T1000 (cell line): ENCODE data around the gene IFNA10.
"Not testable (repeated sequence)": the region's sequence is repeated elsewhere in the genome, so short reads cannot be mapped to it uniquely, and the experiment has no call there.

ENCODE experiments used
- DNase-seq: peaks from one replicate; lab custom pipeline; 2025; ENCODE audit warnings: mixed read lengths; lab: John Stamatoyannopoulos, UW

IFNA10 gene

GRCh38 chr9:21207043-21207442 is at the start of gene IFNA10:
Gene IFNA10, minus strand, starts transcription at chr9:21207143. Its CDS starts 46 bp downstream, at chr9:21207097.
- DNase-seq: not testable (repeated sequence)

GRCh38 chr9:21255538-21256212 is 48.7 kb upstream of the IFNA10 start:
- DNase-seq: no peak

DNA sequence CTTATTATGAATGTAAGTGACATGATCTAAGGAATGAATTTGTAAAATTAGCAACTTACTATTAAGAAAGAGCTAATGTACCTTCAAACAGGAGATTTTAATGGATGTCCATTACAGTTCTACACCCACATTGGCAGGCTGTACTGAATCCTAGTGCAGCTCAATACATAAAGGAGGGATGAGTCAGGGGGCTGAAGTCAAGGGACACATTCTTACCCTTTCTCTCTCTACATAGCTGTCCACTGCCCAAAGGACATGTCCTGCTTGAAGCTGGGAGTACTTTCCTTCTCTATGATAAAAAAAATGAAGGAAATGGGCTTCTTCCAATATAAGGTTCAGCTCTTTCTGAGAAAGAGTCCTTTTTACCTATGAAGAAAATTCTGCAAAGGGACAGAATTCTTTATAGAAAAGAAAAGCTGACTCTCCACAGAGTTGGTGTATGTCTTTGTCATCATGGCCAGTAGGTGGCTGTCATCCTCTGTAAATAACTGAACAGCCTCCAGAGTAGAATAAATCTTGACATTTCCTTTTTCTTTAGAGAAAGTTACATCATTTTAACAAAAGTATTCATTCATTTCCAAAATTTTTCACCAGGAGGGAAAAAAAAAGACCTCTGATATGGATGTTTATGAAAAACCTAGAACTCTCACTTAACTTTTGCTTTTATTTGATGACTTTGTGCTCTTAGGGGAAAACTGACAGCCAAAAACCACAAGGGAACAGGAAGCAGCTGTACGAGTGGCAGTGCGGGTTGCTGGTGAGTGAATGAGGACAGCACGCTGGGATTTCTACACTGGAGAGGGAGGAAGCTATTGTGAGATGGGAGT is 46.0 kb upstream of the IFNA10 start:
- no peak for DNase-seq

- DNase-seq: no peak
Measured at GRCh38 chr9:21251638-21252037, 44.7 kb upstream of the IFNA10 start.

DNA sequence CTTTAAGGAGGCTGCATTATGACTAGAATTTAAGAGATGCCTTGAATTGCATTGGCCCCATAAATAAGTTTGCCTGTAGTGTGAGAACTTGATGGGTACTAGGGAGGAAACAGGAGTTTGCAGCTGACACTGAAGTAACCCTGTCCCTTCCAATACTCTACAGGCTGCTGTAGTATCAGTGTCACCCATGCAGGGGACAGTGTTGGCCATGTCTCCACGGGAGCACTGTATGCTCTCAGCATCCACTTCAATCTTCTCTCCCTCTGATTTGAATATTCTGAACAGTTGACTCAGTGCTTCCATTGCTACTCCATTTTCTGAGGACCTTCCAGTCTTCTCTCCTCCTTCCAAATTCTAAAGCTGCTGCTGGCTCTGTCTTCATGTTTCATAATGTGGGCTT is 44.2 kb upstream of the IFNA10 start:
- DNase-seq: no peak

DNA sequence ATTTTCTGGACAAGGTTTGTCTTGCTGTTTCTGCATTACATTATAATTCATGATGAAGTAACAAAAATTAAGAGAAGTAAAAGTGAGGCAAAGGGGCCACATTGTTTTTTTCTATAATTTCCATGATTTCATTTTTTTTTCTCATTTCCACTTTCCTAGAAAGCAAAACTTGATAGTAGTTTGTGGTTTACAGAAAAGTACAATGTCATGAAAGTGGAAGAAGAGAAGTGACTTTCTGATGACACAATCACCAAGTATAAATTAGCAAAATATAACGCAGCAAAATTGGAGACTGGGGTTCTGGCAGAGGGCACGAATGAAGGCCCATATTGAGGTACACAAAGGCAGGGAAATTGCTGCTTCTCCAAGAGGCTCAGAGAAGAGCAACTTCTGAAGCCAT is 37.9 kb upstream of the IFNA10 start:
- no peak for DNase-seq

GRCh38 chr9:21239911-21240310 is 33.0 kb upstream of the IFNA10 start, which contains the start of gene IFNA14:
Gene IFNA14, minus strand, starts transcription at chr9:21240005. Its CDS starts 70 bp downstream, at chr9:21239935.
- DNase-seq: no peak

- DNase-seq: not testable (repeated sequence)
Measured at GRCh38 chr9:21236360-21236714, 29.4 kb upstream of the IFNA10 start.

GRCh38 chr9:21235468-21236359 is 28.8 kb upstream of the IFNA10 start:
- DNase-seq: not testable (repeated sequence)

DNA sequence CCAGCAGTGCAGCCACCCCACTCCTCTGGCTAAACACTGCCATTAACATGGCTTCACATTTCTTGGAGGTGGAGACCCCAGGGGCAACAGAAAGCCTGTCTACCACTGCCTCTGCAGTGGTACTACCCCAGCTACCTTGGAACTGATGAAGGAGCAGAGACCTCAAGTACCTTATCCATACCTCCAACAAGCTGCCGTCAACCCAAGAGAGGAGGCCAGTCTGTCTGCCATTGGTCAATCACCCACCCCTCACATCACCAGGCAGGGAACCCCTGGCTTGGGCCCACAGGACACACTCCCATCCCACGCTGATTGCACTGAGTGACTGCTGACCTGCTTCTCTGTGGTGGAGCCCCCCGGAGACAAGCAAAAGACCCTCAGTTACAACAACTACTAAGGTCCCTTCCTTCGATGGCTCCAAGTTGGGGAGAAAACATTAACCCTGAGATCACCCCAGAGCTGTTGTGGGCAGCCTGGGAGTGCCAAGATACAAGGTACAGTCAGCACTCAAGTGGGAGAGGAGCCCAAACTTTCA is 27.3 kb upstream of the IFNA10 start:
- no peak for DNase-seq

DNA sequence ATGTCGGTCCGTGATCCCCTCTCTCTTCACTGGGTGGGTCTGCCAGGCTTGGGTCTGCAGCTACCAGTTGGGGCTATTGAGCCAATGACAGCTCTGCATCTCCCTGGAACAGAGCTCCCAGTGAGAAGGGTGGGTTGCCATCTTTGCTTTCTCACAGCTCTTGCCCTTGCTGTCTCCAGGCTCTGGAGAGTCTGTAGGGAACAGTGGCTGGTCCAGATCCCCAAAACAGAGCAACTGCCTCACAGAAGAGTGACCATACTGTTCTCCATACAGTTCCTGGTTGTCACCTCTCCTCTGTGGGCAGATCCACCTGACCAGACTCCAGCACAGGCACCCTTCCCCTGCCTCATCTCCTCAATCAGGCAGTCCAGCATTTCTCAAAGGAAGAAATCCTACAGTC is 26.3 kb upstream of the IFNA10 start:
- no peak for DNase-seq

DNA sequence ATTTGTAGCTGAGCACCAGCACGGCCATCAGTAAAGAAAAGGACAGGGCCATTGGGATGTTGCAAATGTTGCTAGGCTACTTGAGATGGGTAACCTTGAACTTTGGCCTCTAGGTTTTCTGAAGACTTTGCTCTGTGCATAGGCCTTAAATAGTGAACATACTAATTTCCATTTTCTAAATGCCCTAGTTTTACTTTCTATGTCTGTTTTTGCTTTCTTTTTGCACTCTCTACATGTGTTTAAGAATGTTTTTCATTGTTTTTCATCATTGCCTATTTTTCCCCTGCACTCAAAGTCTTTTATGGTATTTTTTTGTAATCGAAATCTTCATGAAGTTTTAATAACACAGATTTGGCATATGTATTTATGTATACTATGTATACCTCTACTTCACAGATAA is 21.2 kb upstream of the IFNA10 start, which contains the start of gene IFNA17:
TSS of gene IFNA17 (minus strand) at position 101 of the 400 bp plus-strand sequence. CDS start at position 52, 49 bp downstream.
- DNase-seq: no peak

GRCh38 chr9:21217211-21217610 is 10.3 kb upstream of the IFNA10 start, which contains the start of gene IFNA16:
Gene IFNA16, minus strand, starts transcription at chr9:21217311. Its CDS starts 6 bp downstream, at chr9:21217305.
- not testable (repeated sequence) for DNase-seq

DNA sequence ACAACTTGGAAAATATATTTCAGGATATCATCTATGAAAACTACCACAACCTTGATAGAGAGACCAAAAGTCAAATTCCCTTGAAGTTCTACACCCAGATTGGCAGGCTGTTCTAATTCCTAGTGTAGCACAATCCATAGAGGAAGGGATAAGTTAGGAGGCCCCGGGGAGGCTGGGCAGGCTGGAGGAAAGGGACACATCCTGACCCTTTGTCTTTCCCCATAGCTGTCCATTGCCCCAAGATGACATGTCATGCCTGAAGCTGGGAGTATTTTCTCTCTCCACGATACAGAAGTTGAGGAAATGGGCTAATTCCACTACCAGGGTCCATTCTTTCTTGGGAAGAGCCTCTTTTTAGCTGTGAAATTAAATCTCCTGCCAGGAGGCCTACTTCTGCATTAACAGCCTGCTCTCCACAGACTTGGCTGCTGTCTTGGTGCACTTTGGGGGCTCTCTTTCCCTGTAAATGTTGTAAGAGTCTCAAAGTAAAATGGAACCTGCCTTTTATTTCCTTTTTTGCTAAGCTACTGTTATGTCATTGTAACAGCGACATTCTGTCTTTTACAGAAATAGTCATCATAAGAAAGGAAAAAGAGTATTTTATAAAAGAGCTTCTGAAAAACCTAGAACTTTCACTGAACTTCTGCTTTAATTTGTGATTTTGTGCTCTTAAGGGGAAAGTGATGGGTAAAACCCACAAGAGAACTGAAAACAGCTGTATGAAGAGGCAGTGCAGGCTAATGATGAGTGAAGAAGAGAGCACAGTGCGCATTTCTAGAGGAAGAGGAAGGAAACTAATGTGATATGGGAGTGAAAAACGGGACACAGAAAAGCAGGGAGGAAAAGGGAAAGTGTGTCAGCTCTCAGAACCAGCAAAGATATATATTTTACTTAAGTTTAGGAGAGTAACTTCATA is 6.7 kb upstream of the IFNA10 start:
- not testable (repeated sequence) for DNase-seq

- not testable (repeated sequence) for DNase-seq
Measured at GRCh38 chr9:21212160-21212559, 5.2 kb upstream of the IFNA10 start.

- not testable (repeated sequence) for DNase-seq
Measured at GRCh38 chr9:21210782-21211181, 3.8 kb upstream of the IFNA10 start.

GRCh38 chr9:21210311-21210710 is 3.4 kb upstream of the IFNA10 start:
- no peak for DNase-seq

DNA sequence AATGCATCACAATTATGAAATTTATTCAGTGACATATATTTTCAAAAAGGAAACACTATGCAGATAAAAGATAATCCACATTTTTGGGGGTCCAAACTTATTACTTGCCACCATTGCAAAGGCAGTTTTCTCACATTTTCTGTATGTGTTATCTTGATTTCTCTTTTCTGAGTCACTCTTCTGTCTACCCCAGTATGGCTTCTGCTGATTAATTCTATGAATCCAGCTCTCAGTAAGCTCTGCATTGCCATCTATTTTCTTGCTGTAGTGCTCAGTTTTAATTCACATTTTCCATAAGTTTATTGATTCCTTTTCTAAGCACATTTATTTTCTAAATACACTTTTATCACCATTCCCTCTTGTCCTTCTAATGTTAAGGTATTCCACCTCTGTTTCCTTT is 1.7 kb downstream of the IFNA10 start:
- no peak for DNase-seq

DNA sequence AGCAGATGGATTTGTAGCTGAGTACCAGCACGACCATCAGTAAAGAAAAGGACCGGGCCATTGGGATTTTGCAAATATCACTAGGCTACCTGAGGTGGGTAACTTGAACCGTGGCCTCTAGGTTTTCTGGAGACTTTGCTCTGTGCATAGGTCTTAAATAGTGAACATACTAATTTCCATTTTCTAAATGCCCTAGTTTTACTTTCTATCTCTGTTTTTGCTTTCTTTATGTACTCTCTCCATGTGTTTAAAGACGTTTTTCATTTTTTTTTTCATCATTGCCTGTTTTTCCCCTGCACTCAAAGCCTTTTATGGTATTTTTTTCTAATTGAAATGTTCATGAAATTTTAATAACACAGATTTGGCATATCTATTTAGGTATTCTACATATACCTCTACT is 4.8 kb downstream of the IFNA10 start, which contains the start of gene IFNA7:
TSS of gene IFNA7 (minus strand) at position 101 of the 400 bp plus-strand sequence. CDS start at position 61, 40 bp downstream.
- not testable (repeated sequence) for DNase-seq
